HG02884 (cell line): ENCODE measurements around the gene PIGQ.
"Not testable (repeated sequence)": the region's sequence is repeated elsewhere in the genome, so short reads cannot be mapped to it uniquely, and the experiment has no call there.

Experiments used
- ATAC-seq: cut with Tn5 transposase; IDR thresholded peaks from one replicate; pipeline ENCODE4 v1.9.1; 2021; ENCODE audit warnings: mild to moderate bottlenecking, moderate library complexity; ENCODE audit not compliant: unreplicated experiment

Gene PIGQ

DNA sequence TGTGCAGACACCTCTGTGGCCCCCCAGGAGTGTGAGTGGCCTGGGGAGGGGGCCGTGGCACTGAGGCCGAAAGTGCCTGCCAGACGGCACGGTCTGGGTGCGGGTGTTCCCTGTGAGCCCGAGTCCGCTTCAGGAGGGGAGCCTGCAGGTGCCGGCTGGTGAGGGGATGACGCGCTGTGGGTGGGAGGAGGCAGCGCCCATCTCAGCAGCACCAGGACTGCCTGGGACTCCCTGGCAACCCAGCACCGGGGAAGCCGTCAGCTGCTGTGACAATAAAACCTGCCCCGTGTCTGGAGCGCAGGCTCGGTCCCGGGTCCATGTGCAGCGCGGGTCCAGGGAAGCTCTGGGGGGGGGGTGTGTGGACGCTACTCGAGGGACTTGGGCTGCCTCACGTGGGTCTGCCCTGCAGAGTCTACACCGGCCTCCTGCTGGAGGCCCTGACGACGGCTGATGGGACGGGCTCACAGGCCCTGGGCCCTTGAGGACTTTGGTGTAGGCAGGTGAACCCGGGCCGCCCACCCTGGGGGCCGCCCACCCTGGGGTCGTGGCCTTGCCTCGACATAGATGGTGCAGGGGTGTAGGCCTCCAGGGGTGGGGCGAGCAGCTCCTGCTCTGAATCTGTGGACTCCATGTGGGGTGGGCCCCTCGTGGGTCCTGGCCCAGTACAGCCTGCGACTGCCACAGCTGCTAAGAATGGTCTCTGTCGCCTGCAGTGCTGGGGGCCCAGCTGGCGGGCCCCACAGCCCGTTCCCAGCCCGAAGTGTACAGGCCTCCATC is 14.2 kb downstream of the PIGQ start:
- ATAC-seq, result no peak

GRCh38 chr16:585351-585750 is 15.6 kb downstream of the PIGQ start:
- no peak for ATAC-seq

DNA sequence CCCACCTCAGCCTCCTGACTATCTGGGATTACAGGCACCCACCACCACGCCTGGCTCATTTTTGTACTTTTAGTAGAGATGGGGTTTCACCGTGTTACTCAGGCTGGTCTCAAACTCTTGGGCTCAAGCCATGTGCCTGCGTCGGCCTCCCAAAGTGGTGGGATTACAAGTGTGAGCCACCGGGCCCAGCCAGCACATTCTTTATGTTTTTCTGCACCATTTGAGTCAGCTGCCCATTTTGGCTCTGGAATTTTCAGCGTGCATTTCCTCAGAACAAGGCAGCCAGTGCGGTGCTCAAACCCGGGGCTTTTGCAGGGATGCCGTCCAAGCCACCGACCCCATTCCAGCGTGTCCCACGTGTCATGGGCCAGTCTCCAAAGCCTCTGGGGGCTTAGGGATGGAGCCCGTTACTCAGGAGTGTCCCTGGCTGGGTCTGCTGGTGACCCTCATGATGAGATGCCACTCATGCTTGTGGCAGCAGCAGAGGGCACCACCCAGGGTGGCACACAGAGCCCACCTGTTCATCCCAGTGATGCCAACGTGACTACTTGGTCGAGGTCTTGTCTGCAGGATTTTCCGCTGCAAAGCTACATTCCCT is 16.4 kb downstream of the PIGQ start:
- ATAC-seq, result no peak

DNA sequence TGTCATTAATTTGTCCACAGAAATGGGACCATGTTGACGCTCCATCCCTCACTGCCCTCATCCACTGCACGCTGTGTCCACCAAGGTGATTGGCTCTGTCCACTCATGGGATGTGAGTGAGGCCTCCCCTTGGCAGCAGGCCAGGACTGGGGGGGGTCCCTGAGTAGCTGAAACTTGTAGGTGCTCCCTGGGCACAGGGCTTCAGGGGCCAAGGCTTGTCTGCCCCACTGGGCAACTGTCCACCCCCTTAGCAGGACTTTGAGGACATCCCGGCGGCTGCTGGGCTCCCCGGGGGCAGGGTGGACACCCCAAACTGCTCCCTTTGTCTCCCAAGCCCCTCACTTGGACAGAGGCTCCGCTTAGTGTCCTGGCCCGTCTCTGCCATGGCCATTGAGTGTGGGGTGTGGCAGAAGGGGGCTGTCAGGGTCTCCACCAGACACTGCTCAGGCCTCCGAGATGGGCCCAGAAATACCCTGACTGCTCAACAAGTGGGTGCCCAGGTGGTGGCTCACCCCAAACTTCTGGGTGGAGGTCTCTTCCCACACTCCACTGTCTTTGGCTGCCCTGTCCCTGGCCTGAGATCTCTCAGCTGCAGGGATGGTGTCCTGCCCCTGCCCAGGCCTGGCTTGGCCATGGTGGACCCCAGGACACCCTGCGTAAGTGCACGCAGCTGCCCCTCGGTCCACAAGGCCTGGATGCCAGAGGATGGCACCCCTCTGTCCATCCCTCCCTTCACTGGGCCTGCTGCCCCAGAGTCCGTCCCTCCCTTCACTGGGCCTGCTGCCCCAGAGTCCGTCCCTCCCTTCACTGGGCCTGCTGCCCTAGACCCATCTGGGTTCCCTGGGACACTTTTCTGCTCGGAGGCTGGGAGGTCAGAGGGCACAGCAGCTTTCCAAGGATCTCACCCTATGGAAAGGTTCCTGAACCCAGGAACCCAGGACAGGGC is 17.1 kb downstream of the PIGQ start:
- no peak for ATAC-seq

GRCh38 chr16:588639-588888 is 18.8 kb downstream of the PIGQ start:
- ATAC-seq, result no peak

- peak; percentile 68 for ATAC-seq
These were observed 19.3 kb downstream of the PIGQ start for GRCh38 chr16:588889-589657.

- ATAC-seq, result peak; percentile 57
These were observed 20.0 kb downstream of the PIGQ start, which contains the start of gene RAB40C for GRCh38 chr16:589658-590187. RAB40C (plus strand) TSS chr16:590066; CDS start chr16:590292, 226 bp downstream.

- ATAC-seq, result no peak
These were observed 20.5 kb downstream of the PIGQ start for GRCh38 chr16:590188-590814.

- ATAC-seq, result no peak
These were observed 21.0 kb downstream of the PIGQ start for GRCh38 chr16:590815-591200.

DNA sequence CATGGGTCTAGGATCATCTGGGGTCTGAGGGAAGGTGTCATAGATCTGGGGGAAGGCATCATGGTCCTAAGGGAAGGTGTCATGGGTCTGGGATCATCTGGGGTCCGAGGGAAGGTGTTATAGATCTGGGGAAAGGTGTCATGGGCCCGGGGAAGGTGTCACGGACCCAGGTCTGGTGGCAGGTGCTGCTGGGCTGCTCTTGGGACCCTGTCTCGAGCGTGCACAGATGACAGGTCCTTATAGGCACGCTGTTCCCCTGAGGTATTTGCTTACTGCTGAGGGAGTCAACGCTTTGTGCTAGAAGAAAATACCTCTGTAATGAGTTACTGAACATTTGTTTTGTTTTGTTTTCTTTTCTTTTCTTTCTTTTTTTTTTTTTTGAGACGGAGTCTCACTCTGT is 21.5 kb downstream of the PIGQ start:
- no peak for ATAC-seq

GRCh38 chr16:591892-592517 is 22.2 kb downstream of the PIGQ start:
- ATAC-seq, result no peak

- no peak for ATAC-seq
These were observed 22.9 kb downstream of the PIGQ start for GRCh38 chr16:592518-593306.

DNA sequence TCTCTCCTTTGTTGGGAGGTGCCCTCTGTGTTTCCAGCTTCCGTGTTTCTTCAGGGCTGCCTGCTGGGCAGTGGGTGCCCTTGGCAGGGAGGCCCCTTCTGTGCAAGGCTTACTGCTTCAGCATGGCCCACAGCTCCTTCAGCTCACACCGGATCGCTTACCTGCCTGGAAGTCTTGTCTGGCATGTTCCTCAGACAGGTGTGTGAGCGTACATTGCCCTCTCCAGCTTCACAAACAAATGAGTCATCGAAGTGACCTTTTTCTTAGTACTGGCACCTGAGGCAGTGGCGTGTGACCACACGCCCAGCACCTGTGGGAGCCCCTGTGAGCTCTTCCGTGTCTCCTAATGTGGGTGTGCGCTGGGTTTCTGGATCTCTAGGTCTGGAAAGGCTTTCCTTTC is 23.6 kb downstream of the PIGQ start:
- no peak for ATAC-seq

DNA sequence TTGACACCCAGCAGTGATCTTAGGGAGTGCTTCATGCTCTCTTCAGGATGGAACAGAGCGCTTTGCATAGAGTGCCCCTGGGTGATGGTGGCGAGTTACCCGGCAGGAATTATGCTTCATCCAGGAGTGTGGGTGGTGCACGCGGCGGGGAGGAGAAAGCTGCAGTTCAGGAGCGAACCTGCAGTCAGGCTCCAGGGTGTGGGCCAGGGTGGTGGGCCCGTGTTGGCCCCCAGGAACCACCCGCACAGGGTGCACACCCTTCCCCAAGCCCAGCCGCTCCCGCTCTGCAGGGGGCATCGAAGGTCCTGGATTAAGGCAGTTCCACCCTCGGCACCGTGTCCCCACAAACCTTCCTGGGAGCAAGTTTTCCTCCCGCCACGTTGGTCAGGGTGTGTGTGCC is 24.0 kb downstream of the PIGQ start:
- ATAC-seq, result no peak

- no peak for ATAC-seq
These were observed 25.3 kb downstream of the PIGQ start for GRCh38 chr16:595094-595528.

DNA sequence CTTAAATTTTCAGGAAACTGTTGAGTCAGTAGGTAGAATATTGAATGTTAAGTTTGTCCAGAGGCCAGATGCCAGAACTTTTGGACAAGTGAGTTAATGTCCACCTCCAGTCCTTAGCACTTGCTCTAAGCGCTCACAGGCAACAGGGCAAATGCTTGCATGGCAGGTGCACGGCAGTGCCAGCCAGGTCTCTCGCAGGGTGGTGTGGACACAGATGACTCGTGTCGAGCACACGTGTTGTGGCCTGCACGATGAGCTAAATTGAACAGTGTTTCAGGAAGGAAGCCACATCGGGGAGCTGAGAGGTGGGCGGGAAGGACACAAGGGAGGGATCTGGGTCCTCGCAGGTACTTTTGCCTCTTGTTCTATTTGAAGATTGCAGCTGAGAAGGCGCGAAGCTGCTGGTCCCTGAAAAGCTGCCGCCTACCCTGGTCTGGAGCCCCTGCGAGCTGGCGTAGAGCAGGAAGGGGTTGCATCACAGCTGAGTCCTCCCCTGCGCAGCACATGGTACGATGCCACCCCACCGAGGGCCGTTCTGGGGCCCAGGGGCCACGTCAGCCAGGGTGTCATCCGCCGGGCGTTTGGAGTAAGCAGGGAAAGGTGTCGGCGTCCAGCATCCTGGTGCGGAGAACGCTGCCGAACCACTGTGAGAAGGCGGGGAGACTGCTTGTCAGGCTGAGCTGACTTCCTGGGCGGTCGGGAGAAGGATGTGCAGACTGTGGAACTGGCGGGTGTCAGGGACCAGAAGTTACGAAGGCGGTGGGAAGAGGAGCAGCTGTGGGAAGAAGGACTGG is 26.4 kb downstream of the PIGQ start:
- no peak for ATAC-seq

GRCh38 chr16:596736-597060 is 26.9 kb downstream of the PIGQ start:
- no peak for ATAC-seq

- ATAC-seq, result not testable (repeated sequence)
These were observed 27.9 kb downstream of the PIGQ start for GRCh38 chr16:597655-598054.
